Measurements from ENCODE around the gene INSYN2A. TPM values are rescaled to one million over a fixed set of nuclear protein-coding genes. Genes with fewer than 3 reads are reported as not detected.

The INSYN2A gene
- total and polyA plus RNA-seq, 9 of the 15 experiments (the other 6 are each of a cell fraction or from before 2014, with no cell fraction given), result not detected

GRCh38 chr10:127153181-127153580, 43.2 kb downstream of the INSYN2A start:
- Histone ChIP-seq H3K9me1 (ENCODE audit: control insufficient read depth, insufficient read depth, low read length) (no peaks in the 10 kb centered on the region), H3K9me3 (replicated peaks; ENCODE audit: control insufficient read depth, insufficient read depth, low read depth, low read length) (no peaks in the 10 kb centered on the region), H3K4me1 (replicated peaks in 1 of 2; ENCODE audit: control insufficient read depth in 2 of 2, insufficient read depth in 2 of 2, low read length in 2 of 2) (no peaks in the 10 kb centered on the region), H3K27me3 (ENCODE audit: control insufficient read depth in 2 of 2, insufficient read depth in 2 of 2, low read length in 2 of 2) (no peaks in the 10 kb centered on the region), H3K79me2 (ENCODE audit: control insufficient read depth, insufficient read depth, low read length) (no peaks in the 10 kb centered on the region), H3K27ac (ENCODE audit: extremely low read depth, low read depth, low read length) (no peak overlapping the region), H4K20me1 (replicated peaks; ENCODE audit: control insufficient read depth, insufficient read depth, low read length) (no peaks in the 10 kb centered on the region), H3K36me3 (ENCODE audit: control insufficient read depth, insufficient read depth, low read length) (no peaks in the 10 kb centered on the region), H3K4me2 (ENCODE audit: insufficient read depth, low read length) (no peak overlapping the region), H3K9ac (ENCODE audit: insufficient read depth in 1 of 2, low read depth in 2 of 2, low read length in 2 of 2) (no peak overlapping the region), H2AFZ (ENCODE audit: low read depth, low read length) (no peak overlapping the region), H3K4me3 (no peak overlapping the region)
- in situ Hi-C loops (cut with MboI), result no loop called here
- no peak for FAIRE-seq
- CTCF ChIA-PET (ENCODE audit: low intra/inter-chr PET ratio), result no interaction called here
- intact Hi-C loops (cut with micrococcal nuclease), result no loop called here
- WGBS (ENCODE audit: insufficient coverage, low coverage, missing lambda C conversion rate), result 4% methylated on average over 3 of the region's 4 CpGs
- no TSS peak for BruUV-seq (replicated peaks)
- TF ChIP-seq TRIM28 (IDR thresholded peaks at IDR 0.05) (no peak), SP1 (CRISPR knock-in tag; IDR thresholded peaks at IDR 0.05) (no peak), E2F8 (IDR thresholded peaks at IDR 0.05; ENCODE audit: low read depth, partially characterized antibody) (no peak)
- no peak for ATAC-seq
- DNase-seq (ENCODE audit: extremely low read depth in 1 of 4, low spot score in 3 of 4), result no peak
- POLR2A ChIA-PET, result interaction anchor here (0.6 to 0.7 kb wide), 2 partner anchors 187 to 452 kb away, joined by 3 to 4 read pairs; no protein-coding TSS in a partner anchor
